HepG2 (cell line): ENCODE measurements around the gene HLA-C.

ENCODE experiments used
- CHD4 ChIP-seq: fragments of 200-600 bp; sonication (generic); IDR thresholded peaks from 2 replicates; pipeline ENCODE4 v1.7.0; 2017; ENCODE audit warnings: mild to moderate bottlenecking, low read length, borderline replicate concordance
- FOXM1 ChIP-seq: sonication (generic); formaldehyde crosslinking; IDR thresholded peaks from 2 replicates; pipeline ENCODE4 v1.5.0; 2020; ENCODE audit warnings: missing genetic modification reagents
- IRX3 ChIP-seq: sonication (generic); formaldehyde crosslinking; IDR thresholded peaks from 2 replicates; pipeline ENCODE4 v1.8.1; 2023; ENCODE audit warnings: mild to moderate bottlenecking, low read depth, missing genetic modification reagents, borderline replicate concordance
- JUN ChIP-seq: sonication (generic); formaldehyde crosslinking; IDR thresholded peaks from 2 replicates; pipeline ENCODE4 v1.4.0; 2020; ENCODE audit warnings: mild to moderate bottlenecking, missing genetic modification reagents
- LCORL ChIP-seq, 2 experiments: fragments of 450-650 bp in 1 of 2; sonication (generic) in 1 of 2; formaldehyde crosslinking in 1 of 2; IDR thresholded peaks; 2 replicates each; pipeline versions ENCODE4 v1.5.0 to v1.6.1; 2017 to 2020; ENCODE audit warnings: antibody characterized with exemption in 1 of 2, missing genetic modification reagents in 1 of 2
- MTF1 ChIP-seq: sonication (generic); formaldehyde crosslinking; IDR thresholded peaks from 2 replicates; pipeline ENCODE4 v1.5.0; 2020; ENCODE audit warnings: missing genetic modification reagents
- RAD21 ChIP-seq: fragments of 450-650 bp; formaldehyde crosslinking; IDR thresholded peaks from 2 replicates; pipeline ENCODE4 v1.5.0; 2020; ENCODE audit warnings: mild to moderate bottlenecking
- SMAD3 ChIP-seq: sonication (generic); formaldehyde crosslinking; IDR thresholded peaks from 2 replicates; pipeline ENCODE4 v1.4.0; 2020; ENCODE audit warnings: missing genetic modification reagents
- TCF12 ChIP-seq, 2 experiments: fragments of 450-650 bp in 1 of 2; sonication (generic) in 1 of 2; formaldehyde crosslinking in 1 of 2; IDR thresholded peaks; 2 replicates each; pipeline versions ENCODE4 v1.6.1 to v1.8.0; 2017 to 2022; ENCODE audit warnings: antibody characterized with exemption in 1 of 2, mild to moderate bottlenecking in 1 of 2, missing genetic modification reagents in 1 of 2, moderate library complexity in 1 of 2
- ZNF253 ChIP-seq: sonication (generic); formaldehyde crosslinking; IDR thresholded peaks from 2 replicates; pipeline ENCODE4 v1.8.0; 2022; ENCODE audit warnings: mild to moderate bottlenecking, missing genetic modification reagents, borderline replicate concordance
- ZNF839 ChIP-seq: sonication (generic); formaldehyde crosslinking; IDR thresholded peaks from 2 replicates; pipeline ENCODE4 v1.4.0; 2020; ENCODE audit warnings: missing genetic modification reagents, mild to moderate bottlenecking, borderline replicate concordance
- TF ChIP-seq, protein P1 (sequence below): sonication (generic); formaldehyde crosslinking; IDR thresholded peaks from 2 replicates; pipeline ENCODE4 v1.4.0; 2020; ENCODE audit warnings: missing genetic modification reagents

DNA sequence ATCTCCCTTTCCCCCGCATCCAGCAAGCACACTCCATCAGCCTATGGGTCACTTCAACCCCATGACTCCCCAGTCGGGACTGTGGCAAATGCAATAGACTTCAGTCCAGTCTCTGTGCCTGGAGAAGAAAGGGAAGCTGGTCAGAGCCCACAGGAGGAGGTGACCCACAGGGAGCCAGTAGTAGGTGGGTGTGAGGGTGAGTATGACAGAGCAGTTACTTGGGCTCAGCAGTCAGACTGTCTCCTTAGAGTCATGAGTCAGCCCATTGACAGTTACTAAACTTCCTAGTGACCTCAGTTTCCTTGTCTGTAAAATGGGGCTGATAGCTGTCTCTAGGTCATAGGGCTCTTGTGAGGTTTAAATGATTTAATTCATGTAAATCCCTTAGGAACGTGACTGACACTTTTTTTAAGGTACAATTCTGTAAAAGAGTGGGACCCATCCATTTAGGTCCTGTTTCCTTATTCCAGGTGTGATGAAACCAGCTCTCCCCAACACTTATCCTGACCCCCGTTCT is 33.9 kb upstream of the HLA-C start:
- TF ChIP-seq CHD4 (no peak), SMAD3 (CRISPR knock-in tag) (no peak), LCORL (IDR thresholded peaks at IDR 0.05) (no peak), LCORL (CRISPR knock-in tag; IDR thresholded peaks at IDR 0.05) (no peak), ZNF839 (CRISPR knock-in tag) (no peak), RAD21 (CRISPR knock-in tag) (no peak), JUN (CRISPR knock-in tag) (no peak), TCF12 (IDR thresholded peaks at IDR 0.05) (no peak), TCF12 (CRISPR knock-in tag; IDR thresholded peaks at IDR 0.05) (no peak), MTF1 (CRISPR knock-in tag) (no peak), FOXM1 (CRISPR knock-in tag) (no peak), ZNF253 (no peak), IRX3 (CRISPR knock-in tag) (no peak)
- TF ChIP-seq, protein P1, sequence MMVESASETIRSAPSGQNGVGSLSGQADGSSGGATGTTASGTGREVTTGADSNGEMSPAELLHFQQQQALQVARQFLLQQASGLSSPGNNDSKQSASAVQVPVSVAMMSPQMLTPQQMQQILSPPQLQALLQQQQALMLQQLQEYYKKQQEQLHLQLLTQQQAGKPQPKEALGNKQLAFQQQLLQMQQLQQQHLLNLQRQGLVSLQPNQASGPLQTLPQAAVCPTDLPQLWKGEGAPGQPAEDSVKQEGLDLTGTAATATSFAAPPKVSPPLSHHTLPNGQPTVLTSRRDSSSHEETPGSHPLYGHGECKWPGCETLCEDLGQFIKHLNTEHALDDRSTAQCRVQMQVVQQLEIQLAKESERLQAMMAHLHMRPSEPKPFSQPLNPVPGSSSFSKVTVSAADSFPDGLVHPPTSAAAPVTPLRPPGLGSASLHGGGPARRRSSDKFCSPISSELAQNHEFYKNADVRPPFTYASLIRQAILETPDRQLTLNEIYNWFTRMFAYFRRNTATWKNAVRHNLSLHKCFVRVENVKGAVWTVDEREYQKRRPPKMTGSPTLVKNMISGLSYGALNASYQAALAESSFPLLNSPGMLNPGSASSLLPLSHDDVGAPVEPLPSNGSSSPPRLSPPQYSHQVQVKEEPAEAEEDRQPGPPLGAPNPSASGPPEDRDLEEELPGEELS (CRISPR knock-in tag), result no peak
